ENCODE data around the gene PCYOX1L.
"Not testable (repeated sequence)": the region's sequence is repeated elsewhere in the genome, so short reads cannot be mapped to it uniquely, and the experiment has no call there.

PCYOX1L gene

DNA sequence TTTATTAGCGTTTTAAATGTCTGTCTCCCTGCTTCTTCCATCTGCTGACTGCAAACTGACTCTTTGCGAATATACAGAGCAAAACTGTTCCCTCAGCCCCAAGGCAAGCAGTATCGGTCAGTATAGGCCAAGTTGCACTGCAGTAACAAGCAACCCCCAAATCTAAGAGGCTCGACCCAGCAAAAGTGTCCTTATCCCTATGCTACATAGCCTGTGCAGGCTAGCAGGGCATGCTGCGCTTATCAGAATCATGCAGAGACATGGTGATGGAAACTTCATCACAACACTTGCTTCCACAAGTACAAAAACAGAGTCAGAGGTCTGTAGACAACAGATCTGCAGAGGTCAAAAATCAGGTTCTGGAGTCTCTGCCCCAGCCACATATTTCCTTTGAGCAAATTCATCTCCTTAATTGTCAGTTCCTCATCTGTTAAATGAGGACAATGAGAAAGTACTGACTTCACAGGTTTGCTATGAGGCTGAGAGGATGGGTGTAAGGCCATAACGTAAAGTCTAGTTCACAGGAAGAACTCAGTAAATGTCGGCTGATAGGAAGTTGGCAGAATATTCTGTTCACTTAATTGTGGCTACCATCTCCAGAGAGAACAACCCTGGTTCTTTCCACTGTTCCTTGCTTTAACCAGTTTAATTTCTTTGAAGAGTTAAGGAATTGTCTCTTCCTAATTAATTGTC is 30.8 kb downstream of the PCYOX1L start:
- DNase-seq, result no peak

DNA sequence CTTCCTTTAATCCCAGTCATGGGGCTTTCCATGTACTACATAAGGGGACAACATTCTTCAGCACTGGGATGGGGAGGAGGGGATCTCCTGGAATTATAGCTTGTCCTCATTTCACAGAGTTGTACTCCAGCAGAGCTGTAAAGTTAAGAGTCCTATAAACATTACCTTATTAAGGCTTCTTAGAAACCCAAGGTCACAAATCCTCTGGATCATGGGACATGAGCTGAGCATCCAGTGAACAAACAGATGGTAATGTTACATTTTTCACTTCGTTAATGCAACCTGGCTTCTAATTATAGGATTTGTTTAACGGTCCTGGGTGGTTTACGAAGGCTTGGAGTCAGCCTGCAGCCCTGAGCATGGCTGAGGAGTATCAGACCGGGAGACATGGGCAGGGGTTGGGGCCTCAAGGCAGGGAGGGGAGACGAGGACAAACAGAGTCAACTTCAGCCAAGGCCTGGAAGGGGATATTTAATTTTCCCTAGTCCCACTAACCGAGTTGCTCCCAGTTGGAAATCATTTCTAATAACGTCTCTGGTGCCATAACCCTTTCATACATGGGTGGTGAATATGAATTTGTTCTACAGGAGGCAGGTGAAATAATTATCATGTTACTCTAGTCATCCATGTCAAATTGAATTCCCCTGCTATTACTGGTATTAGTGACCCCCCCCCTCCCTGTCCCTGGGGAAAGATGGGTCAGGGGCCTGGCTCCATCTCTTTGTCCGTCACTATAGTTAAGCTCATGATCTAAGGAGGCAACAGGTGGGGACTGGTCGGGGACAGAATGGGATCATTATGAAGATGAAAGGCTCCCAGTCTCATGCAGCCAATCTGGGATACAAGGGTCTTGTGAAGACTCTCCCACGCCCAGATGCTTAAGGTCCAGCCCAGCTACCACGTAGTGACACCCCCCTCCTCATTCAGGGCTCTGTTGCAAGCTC is 32.0 kb downstream of the PCYOX1L start:
- no peak for DNase-seq

- DNase-seq, result not testable (repeated sequence)
These were observed 33.2 kb downstream of the PCYOX1L start for GRCh38 chr5:149391076-149391475.

GRCh38 chr5:149391524-149391923 is 33.7 kb downstream of the PCYOX1L start:
- no peak for DNase-seq

- DNase-seq, result no peak
These were observed 34.9 kb downstream of the PCYOX1L start for GRCh38 chr5:149392718-149393117.

GRCh38 chr5:149394996-149395395 is 37.1 kb downstream of the PCYOX1L start:
- not testable (repeated sequence) for DNase-seq

- no peak for DNase-seq
These were observed 39.7 kb downstream of the PCYOX1L start for GRCh38 chr5:149397530-149397929.

DNA sequence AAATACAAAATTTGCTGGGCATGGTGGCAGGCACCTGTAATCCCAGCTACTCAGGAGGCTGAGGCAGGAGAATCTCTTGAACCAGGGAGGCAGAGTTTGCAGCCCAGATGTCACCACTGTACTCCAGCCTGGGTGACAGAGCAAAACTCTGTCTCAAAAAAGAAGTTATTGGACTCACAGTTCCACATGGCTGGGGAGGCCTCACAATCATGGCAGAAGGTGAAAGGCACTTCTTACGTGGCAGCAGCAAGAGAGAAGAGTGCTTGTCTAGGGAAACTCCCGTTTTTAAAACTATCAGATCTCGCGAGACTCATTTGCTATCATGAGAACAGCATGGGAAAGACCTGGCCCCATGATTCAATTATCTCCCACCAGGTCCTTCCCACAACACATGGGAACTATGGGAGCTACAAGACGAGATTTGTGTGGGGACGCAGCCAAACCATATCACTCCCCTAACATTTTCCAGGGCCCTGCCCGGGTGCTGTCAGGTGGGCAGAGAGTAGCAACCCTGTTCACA is 41.0 kb downstream of the PCYOX1L start:
- DNase-seq, result not testable (repeated sequence)

DNA sequence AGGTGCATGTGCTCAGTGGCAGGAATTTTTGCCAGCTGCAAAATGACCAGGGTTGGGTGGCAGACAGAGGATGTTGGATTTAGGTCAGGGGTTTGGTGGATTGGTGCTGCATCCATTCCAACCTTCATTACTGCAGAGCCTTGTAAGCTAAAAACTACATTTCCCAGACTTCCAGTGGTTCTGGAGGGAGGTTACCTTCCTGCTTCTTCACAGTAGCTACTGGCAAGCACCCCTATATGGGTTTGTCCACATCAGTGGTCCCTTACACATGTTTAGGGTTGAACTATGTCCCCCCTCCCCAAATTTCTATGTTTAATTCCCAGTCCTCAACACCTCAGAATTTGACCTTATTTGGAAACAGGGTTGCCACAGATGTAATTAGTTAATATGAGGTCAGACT is 41.9 kb downstream of the PCYOX1L start:
- DNase-seq, result no peak

GRCh38 chr5:149400304-149400703 is 42.5 kb downstream of the PCYOX1L start:
- DNase-seq, result no peak

DNA sequence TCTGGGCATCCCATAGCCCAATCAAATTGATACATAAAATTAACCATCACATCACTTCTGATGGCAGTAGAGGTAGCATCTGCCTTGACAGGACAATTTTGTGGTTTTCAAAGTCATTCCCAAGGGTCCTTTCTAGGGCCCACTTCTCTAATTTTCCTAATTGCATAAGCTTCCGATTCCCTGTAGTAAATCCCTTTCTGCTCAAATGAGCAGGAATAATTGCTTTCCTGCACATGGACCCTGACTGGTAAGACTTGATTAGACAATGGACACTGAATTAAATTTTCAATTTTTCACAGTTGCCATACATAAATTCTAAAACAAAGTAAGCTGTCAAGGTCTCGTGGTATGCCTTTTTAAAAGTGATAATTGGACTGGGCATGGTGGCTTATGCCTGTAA is 43.2 kb downstream of the PCYOX1L start:
- DNase-seq, result no peak

- no peak for DNase-seq
These were observed 44.4 kb downstream of the PCYOX1L start for GRCh38 chr5:149402291-149402690.

- no peak for DNase-seq
These were observed 46.3 kb downstream of the PCYOX1L start for GRCh38 chr5:149403923-149404745.

DNA sequence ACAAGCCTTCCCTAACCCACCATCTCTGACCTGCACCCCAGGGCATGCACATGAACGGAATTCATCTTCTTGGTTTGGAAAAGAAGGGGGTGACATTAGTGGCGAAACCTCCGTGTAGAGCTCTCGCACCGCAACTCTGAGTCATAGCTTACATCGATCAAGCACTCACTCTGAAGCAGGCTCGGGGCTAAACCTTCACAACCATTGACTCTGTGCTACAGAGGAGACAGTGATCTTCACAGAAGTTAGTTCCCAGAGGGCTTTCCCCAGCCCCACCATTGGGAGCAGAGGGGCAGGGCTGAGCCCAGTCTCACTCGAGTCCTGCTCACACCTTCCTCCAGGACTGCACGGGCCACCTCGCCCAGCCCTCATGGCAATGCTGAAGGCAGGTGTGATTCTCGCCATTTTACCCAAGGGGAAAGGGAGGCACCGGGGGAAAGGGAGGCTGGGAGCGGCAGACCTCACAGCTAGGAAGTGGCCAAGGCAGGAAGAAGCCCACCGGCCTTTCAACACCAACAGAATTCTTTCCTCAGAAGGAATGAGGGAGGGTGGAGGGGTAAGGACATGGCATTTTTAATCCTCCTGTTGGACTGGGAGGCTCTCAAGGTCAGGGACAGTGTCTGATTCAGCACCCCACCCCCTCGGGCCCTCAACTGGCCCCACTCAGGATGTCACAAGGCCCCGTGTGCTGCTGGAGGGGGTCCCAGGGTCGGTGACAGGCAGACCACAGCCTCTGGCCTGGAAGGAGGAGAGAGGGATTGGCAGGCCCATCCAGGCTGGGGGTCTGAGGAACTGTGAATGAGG is 47.1 kb downstream of the PCYOX1L start:
- no peak for DNase-seq

DNA sequence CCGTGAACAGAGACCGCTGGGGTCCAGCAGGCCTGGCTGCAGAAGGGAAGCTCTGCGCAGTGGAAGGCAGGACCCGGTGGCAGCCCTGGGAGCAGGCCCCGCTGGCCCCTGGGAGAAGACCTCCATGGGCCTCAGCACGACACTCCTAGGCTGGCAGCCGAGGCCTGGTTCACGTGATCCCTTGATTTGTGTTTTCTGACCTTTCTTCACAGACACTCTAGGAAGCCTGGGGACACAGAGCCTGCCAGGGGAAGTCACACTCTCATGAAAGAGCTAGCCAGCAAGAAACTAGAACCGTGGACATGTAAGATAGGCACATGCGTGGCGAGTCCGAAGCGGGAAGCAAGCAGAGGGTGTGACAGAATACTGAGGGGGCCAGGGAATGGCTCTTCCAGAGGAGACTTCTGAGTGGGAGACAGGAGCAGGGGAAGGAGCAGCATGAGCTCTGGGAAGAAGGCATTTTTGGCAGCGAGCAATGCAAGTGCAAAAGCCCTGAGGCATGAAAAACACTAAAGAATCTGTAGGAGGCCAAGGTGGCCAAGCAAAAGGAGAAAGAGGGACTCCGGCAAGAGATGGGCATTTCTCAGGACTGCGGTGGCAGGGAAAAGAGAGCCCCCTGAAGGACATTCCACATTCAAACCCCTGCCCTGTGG is 47.8 kb downstream of the PCYOX1L start:
- no peak for DNase-seq

DNA sequence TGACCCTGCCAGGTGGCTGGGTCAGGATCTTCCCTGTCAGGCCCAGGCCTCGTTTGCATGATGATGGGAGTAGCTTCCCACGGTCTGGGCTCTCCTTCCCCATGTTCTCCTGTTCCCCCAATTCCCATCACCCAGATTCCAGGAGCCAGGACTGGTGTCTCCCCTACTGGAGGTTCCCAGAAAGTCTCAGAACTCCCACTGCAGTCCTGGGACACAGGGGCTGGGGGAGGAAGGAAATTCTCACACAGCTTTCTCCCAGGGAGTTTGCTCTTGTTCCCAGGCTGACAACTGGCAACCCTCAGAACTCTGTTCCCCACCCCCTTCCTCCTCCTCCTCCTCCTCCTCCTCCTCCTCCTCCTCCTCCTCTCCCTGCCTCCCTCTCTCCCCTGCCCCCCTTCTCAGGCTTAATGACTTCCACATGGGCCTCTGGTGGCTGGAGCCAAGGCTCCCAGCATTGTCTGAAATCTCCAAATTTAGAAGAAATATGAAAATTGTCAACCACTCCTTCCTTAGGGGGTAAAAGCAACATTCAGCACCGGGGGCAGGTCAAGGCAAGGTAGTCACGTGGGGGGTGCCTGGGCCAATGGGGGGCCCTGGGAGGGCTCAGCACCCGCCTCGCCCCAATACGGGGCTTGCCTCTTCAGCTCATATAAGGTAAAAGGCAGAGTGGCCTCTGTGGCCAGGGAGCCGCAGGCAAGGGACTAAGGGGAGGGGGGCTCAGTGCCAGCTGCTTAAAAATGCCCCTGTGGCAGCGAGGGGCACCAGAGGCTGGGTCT is 48.5 kb downstream of the PCYOX1L start:
- DNase-seq, result no peak

DNA sequence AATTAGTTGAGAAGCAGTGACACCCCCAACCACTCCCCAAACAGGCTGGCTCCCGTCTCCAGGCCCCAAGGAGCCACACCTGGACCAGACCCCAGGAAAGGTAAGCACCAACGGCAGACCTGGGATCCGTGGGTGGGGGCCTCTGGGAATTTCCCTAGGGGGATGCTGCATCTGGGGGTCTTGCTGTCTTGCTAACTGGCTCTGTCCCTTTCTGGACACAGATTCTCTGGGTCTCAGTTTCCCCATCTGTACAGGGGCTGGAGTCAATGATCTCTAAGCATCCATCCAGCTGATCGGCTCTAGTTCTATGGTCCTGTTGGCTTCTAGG is 49.1 kb downstream of the PCYOX1L start:
- no peak for DNase-seq

GRCh38 chr5:149407323-149408251 is 49.7 kb downstream of the PCYOX1L start:
- DNase-seq, result no peak

DNA sequence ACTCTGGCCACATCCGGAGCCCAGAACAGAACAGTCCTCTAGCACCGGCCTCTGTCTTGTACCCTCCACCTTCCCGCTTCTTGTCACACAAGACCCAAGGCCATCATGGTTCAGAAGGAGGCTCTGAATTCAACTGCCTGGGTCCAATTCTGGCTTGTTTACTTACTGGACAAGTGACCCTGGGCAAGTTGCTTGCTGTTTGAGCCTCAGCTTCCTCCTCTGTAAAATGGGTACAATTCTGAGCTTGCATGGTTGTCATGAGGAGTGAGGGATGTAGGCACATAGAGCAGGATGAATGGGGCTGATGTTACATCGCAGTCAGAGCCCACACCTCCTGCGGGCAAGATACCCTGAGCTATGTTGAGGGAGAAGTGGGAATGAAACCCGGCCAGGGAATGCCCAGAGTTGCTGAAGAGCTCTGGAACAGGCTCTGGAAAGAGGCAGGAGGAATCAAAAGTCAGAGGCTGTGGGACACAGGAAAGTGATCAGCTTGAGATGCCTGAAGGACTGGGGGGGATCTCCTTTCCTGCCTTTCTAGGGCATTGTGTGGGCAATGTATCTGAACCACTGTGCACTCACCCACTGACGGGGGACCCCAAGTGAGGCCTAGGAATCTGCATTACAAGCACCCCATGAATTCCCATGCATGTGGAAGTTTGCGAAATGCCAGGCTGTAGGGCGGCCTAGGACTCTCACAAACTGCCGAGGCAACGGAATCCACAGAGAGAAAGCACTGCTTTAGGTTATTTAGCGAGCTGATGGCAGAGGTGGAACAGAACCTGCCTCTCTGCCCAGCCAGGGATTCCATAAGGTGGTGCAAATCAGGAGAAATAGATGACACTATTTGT is 50.6 kb downstream of the PCYOX1L start:
- no peak for DNase-seq
